AG20443 (cell line): ENCODE results near the gene TCAIM.
"Not testable (repeated sequence)": the region's sequence is repeated elsewhere in the genome, so short reads cannot be mapped to it uniquely, and the experiment has no call there.

Experiments used
- DNase-seq: peaks from one replicate; pipeline ENCODE4 v3.0.0; 2012; ENCODE audit warnings: low spot score, mixed read lengths

TCAIM gene

GRCh38 chr3:44346590-44346989 lies 8.0 kb downstream of the TCAIM start:
- DNase-seq, result not testable (repeated sequence)

- no peak for DNase-seq
These were observed 10.4 kb downstream of the TCAIM start for GRCh38 chr3:44348993-44349392.

- DNase-seq, result no peak
These were observed 14.9 kb downstream of the TCAIM start for GRCh38 chr3:44353355-44353924.

GRCh38 chr3:44355362-44356033 lies 16.9 kb downstream of the TCAIM start:
- DNase-seq, result peak; percentile 86

- DNase-seq, result no peak
These were observed 20.7 kb downstream of the TCAIM start for GRCh38 chr3:44359146-44359751.

- DNase-seq, result no peak
These were observed 25.0 kb downstream of the TCAIM start for GRCh38 chr3:44363591-44363990.

- no peak for DNase-seq
These were observed 27.4 kb downstream of the TCAIM start for GRCh38 chr3:44365952-44366351.

- DNase-seq, result no peak
These were observed 36.9 kb downstream of the TCAIM start for GRCh38 chr3:44375450-44375849.

GRCh38 chr3:44387404-44387803 lies 48.8 kb downstream of the TCAIM start:
- no peak for DNase-seq

- no peak for DNase-seq
These were observed 53.9 kb downstream of the TCAIM start for GRCh38 chr3:44392489-44392888.

GRCh38 chr3:44395714-44396113 lies 57.1 kb downstream of the TCAIM start:
- no peak for DNase-seq

- DNase-seq, result no peak
These were observed 57.9 kb downstream of the TCAIM start for GRCh38 chr3:44396200-44397171.

- DNase-seq, result not testable (repeated sequence)
These were observed 59.7 kb downstream of the TCAIM start for GRCh38 chr3:44398271-44398670.

- no peak for DNase-seq
These were observed 60.3 kb downstream of the TCAIM start for GRCh38 chr3:44398853-44399252.

GRCh38 chr3:44400771-44401170 lies 62.2 kb downstream of the TCAIM start:
- no peak for DNase-seq

- DNase-seq, result no peak
These were observed 64.0 kb downstream of the TCAIM start for GRCh38 chr3:44402548-44402947.

GRCh38 chr3:44409640-44410410 lies 71.3 kb downstream of the TCAIM start:
- no peak for DNase-seq

GRCh38 chr3:44411031-44411645 lies 72.6 kb downstream of the TCAIM start:
- DNase-seq, result no peak

GRCh38 chr3:44412365-44412764 lies 73.8 kb downstream of the TCAIM start:
- no peak for DNase-seq

- DNase-seq, result no peak
These were observed 76.0 kb downstream of the TCAIM start for GRCh38 chr3:44414517-44415090.

- no peak for DNase-seq
These were observed 76.9 kb downstream of the TCAIM start for GRCh38 chr3:44415421-44415820.
